GM12892 (cell line): Measurements from ENCODE around the gene NSL1.

ENCODE experiments used
- POLR2A ChIP-seq: IDR thresholded peaks from 2 replicates; pipeline ENCODE4 v1.6.1; 2011; ENCODE audit warnings: low read depth, low read length, control low read depth
- POLR2AphosphoS5 ChIP-seq: IDR thresholded peaks from 2 replicates; pipeline ENCODE4 v1.6.1; 2011; ENCODE audit warnings: low read depth, low read length, control low read depth

- TF ChIP-seq POLR2AphosphoS5 (no peak), POLR2A (no peak)
These were observed 10.4 kb downstream of the NSL1 start for GRCh38 chr1:212781225-212781624.
